K562 (cell line): ENCODE measurements around the gene LZTS3. TPM values are rescaled to one million over a fixed set of nuclear protein-coding genes. Genes with fewer than 3 reads are reported as not detected.

Source experiments
- ARHGAP35 ChIP-seq: fragments of 450-650 bp; IDR thresholded peaks from 2 replicates; pipeline ENCODE4 v1.6.1; 2018; ENCODE audit not compliant: partially characterized antibody
- BDP1 ChIP-seq: IDR thresholded peaks from 3 replicates; pipeline ENCODE4 v1.6.1; 2011; ENCODE audit not compliant: insufficient read length, insufficient read depth
- CBFA2T3 ChIP-seq: fragments of 450-650 bp; IDR thresholded peaks from 2 replicates; pipeline ENCODE4 v1.6.1; 2017
- CREM ChIP-seq: IDR thresholded peaks from 2 replicates; pipeline ENCODE4 v1.6.1; 2014; ENCODE audit warnings: antibody characterized with exemption, low read depth
- FOXA3 ChIP-seq, 2 experiments: fragments of 450-650 bp in 1 of 2; sonication (generic) in 1 of 2; formaldehyde crosslinking; IDR thresholded peaks in 1 of 2; conservative IDR thresholded peaks in 1 of 2; 2 replicates each; pipeline versions ENCODE4 v1.4.0 to v1.8.0; 2020 to 2022; ENCODE audit warnings: mild to moderate bottlenecking in 2 of 2, missing genetic modification reagents in 1 of 2
- GABPB1 ChIP-seq: sonication (generic); formaldehyde crosslinking; IDR thresholded peaks from 2 replicates; pipeline ENCODE4 v1.8.0; 2022; ENCODE audit warnings: mild to moderate bottlenecking, missing genetic modification reagents
- HDAC1 ChIP-seq, 2 experiments: fragments of 450-650 bp; IDR thresholded peaks; 2 replicates each; pipeline ENCODE4 v1.6.1; 2016 to 2017; ENCODE audit warnings: inconsistent platforms in 1 of 2, mild to moderate bottlenecking in 1 of 2, moderate library complexity in 1 of 2
- HINFP ChIP-seq: fragments of 450-650 bp; conservative IDR thresholded peaks from 2 replicates; pipeline ENCODE4 v1.6.1; 2016; ENCODE audit warnings: missing genetic modification characterization, low read depth, mild to moderate bottlenecking, control low read depth, missing compliant biosample characterization
- HMG20B ChIP-seq: fragments of 250-450 bp; sonication (Bioruptor Pico); IDR thresholded peaks from 2 replicates; pipeline ENCODE4 v1.5.0; 2021; ENCODE audit warnings: mild to moderate bottlenecking
- MAFF ChIP-seq: IDR thresholded peaks from 2 replicates; pipeline ENCODE4 v1.6.1; 2012; ENCODE audit warnings: low read length, improper control_type of control experiment
- MAZ ChIP-seq, 2 experiments: fragments of 450-650 bp in 1 of 2; sonication (generic) in 1 of 2; formaldehyde crosslinking; IDR thresholded peaks in 1 of 2; conservative IDR thresholded peaks in 1 of 2; 2 replicates each; pipeline versions ENCODE4 v1.4.0 to v1.5.0; 2020; ENCODE audit warnings: mild to moderate bottlenecking in 1 of 2, missing genetic modification reagents in 1 of 2
- NR2F6 ChIP-seq: fragments of 450-650 bp; formaldehyde crosslinking; IDR thresholded peaks from 2 replicates; pipeline ENCODE4 v1.4.0; 2020; ENCODE audit warnings: mild to moderate bottlenecking
- REST ChIP-seq, 2 experiments: fragments of 450-650 bp; formaldehyde crosslinking in 1 of 2; IDR thresholded peaks; 2 replicates each; pipeline versions ENCODE4 v1.4.0 to v1.6.1; 2014 to 2020; ENCODE audit warnings: mild to moderate bottlenecking in 2 of 2, borderline replicate concordance in 1 of 2, low read depth in 1 of 2
- TAF9B ChIP-seq: fragments of 450-650 bp; IDR thresholded peaks from 2 replicates; pipeline ENCODE4 v1.6.1; 2018; ENCODE audit warnings: mild to moderate bottlenecking; ENCODE audit not compliant: partially characterized antibody
- TCF15 ChIP-seq: fragments of 250-450 bp; sonication (Bioruptor Pico); IDR thresholded peaks from 2 replicates; pipeline ENCODE4 v1.8.0; 2022; ENCODE audit warnings: moderate library complexity, mild to moderate bottlenecking, inconsistent platforms
- TSC22D4 ChIP-seq: fragments of 450-650 bp; IDR thresholded peaks from 2 replicates; pipeline ENCODE4 v1.6.1; 2016; ENCODE audit warnings: missing genetic modification characterization, missing biosample characterization, control low read depth
- ZNF263 ChIP-seq: sonication (generic); formaldehyde crosslinking; IDR thresholded peaks from 2 replicates; pipeline ENCODE4 v1.8.0; 2022; ENCODE audit warnings: mild to moderate bottlenecking, missing genetic modification reagents, borderline replicate concordance
- ZNF316 ChIP-seq: fragments of 450-650 bp; IDR thresholded peaks from 2 replicates; pipeline ENCODE4 v1.6.1; 2016
- ZNF785 ChIP-seq: fragments of 250-450 bp; sonication (Bioruptor Pico); IDR thresholded peaks from 2 replicates; pipeline ENCODE4 v1.4.0; 2020; ENCODE audit warnings: mild to moderate bottlenecking
- ZNF79 ChIP-seq: fragments of 250-450 bp; sonication (Bioruptor Pico); IDR thresholded peaks from 2 replicates; pipeline ENCODE4 v1.4.0; 2020; ENCODE audit warnings: low read depth, mild to moderate bottlenecking, moderate library complexity
- polyA plus RNA-seq, 8 experiments: library from polyadenylated mRNA; depleted of rRNA in 4 of 8; stranded (reverse) in 5 of 8; unstranded in 3 of 8; fragments of >200 nt; fragmentation: Nextera tagmentation in 2 of 8; fragmentation: Illumina TruSeq in 1 of 8; extraction: Ambion mirVana in 2 of 8; extraction: Trizol in 1 of 8; gene quantifications; 2 replicates each; pipeline versions ENCODE4 v1.2.1 to v1.2.3, GENCODE V29; 2011 to 2014; ENCODE audit warnings: inconsistent platforms in 1 of 8, missing spikeins in 1 of 8
- total RNA-seq, 7 experiments: library from RNA; depleted of rRNA in 6 of 7; stranded (reverse); fragments of >200 nt in 6 of 7; fragmentation: Illumina TruSeq in 2 of 7; extraction: Trizol in 2 of 7; gene quantifications; 2 replicates each; pipeline versions ENCODE4 v1.2.1 to v1.2.3, GENCODE V29; 2011 to 2021; ENCODE audit warnings: low replicate concordance in 1 of 7

LZTS3 gene
- total and polyA plus RNA-seq, 9 of the 15 experiments (the other 6 are each of a cell fraction or from before 2014, with no cell fraction given): 0.07 to 2.9 (median 2.0) TPM

- TF ChIP-seq TSC22D4 (tag) (no peak), ZNF263 (CRISPR knock-in tag) (0 out of 2 replicates have a peak, but pooled peaks have one; percentile 24), FOXA3 (CRISPR knock-in tag; conservative IDR thresholded peaks at IDR 0.05 in 1 of 2, IDR thresholded peaks at IDR 0.05 in 1 of 2) (0 out of 4 replicates have a peak, but pooled peaks of 1 of the 2 experiments have one; percentile 2), HDAC1 (IDR thresholded peaks at IDR 0.05) (peak in 1 of 2 experiments; percentile 16; a peak in 1 of 4 replicates), CREM (peak; percentile 30; the same call in 1 of the 2 replicates), BDP1 (no peak), CBFA2T3 (peak; percentile 41; the same call in 1 of the 2 replicates), TAF9B (peak; percentile 29), ZNF79 (CRISPR knock-in tag) (no peak), ARHGAP35 (no peak), ZNF316 (peak; percentile 77), ZNF785 (CRISPR knock-in tag) (no peak), REST (IDR thresholded peaks at IDR 0.05; ENCODE audit: borderline replicate concordance) (peak; percentile 10; the same call in 1 of the 2 replicates), REST (CRISPR knock-in tag; IDR thresholded peaks at IDR 0.05; ENCODE audit: low read depth) (no peak), MAZ (CRISPR knock-in tag; conservative IDR thresholded peaks at IDR 0.05 in 1 of 2, IDR thresholded peaks at IDR 0.05 in 1 of 2) (no peak), TCF15 (no peak), NR2F6 (CRISPR knock-in tag) (no peak), MAFF (peak; percentile 34; the same call in 1 of the 2 replicates), GABPB1 (no peak), HMG20B (CRISPR knock-in tag) (no peak), HINFP (no peak)
Observed at GRCh38 chr20:3158968-3159431, 14.3 kb downstream of the LZTS3 start (continued).
